Loucy (cell line): Measurements from ENCODE around the gene HS6ST2.

Experiments used
- H2AFZ ChIP-seq: fragments of 200-600 bp; sonication (generic); 2 replicates; pipeline ENCODE4 v1.6.0; 2016; ENCODE audit warnings: antibody characterized with exemption, mild to moderate bottlenecking, low read length, moderate library complexity
- H3F3A ChIP-seq: fragments of 200-600 bp; 2 replicates; pipeline ENCODE4 v1.6.0; 2016; ENCODE audit warnings: antibody characterized with exemption, low read depth, mild to moderate bottlenecking
- H3K27me3 ChIP-seq: fragments of 200-600 bp; sonication (generic); 2 replicates; pipeline ENCODE4 v1.6.1; 2014; ENCODE audit warnings: low read length, mild to moderate bottlenecking; ENCODE audit not compliant: insufficient read depth, poor library complexity, severe bottlenecking
- H3K36me3 ChIP-seq: fragments of 200-600 bp; sonication (generic); 2 replicates; pipeline ENCODE4 v1.6.1; 2016; ENCODE audit warnings: low read length; ENCODE audit not compliant: insufficient read depth
- H3K4me1 ChIP-seq: fragments of 200-600 bp; sonication (generic); 2 replicates; pipeline ENCODE4 v1.5.1; 2014; ENCODE audit warnings: low read length, mild to moderate bottlenecking; ENCODE audit not compliant: insufficient read depth, poor library complexity, severe bottlenecking
- H3K4me2 ChIP-seq: fragments of 200-600 bp; sonication (generic); 2 replicates; pipeline ENCODE4 v1.6.0; 2014; ENCODE audit warnings: antibody characterized with exemption, low read length, low read depth, mild to moderate bottlenecking; ENCODE audit not compliant: poor library complexity, severe bottlenecking
- H3K4me3 ChIP-seq: fragments of 200-600 bp; sonication (generic); 2 replicates; pipeline ENCODE4 v1.5.1; 2014; ENCODE audit warnings: low read length, mild to moderate bottlenecking, mixed read lengths; ENCODE audit not compliant: poor library complexity, severe bottlenecking
- H3K79me2 ChIP-seq: fragments of 200-600 bp; sonication (generic); 2 replicates; pipeline ENCODE4 v1.6.1; 2014; ENCODE audit warnings: low read length; ENCODE audit not compliant: insufficient read depth
- H3K9ac ChIP-seq: fragments of 200-600 bp; sonication (generic); 2 replicates; pipeline ENCODE4 v1.6.0; 2014; ENCODE audit warnings: mild to moderate bottlenecking, low read depth, low read length, moderate library complexity; ENCODE audit not compliant: poor library complexity, severe bottlenecking
- H3K9me2 ChIP-seq: fragments of 200-600 bp; sonication (generic); replicated peaks from 2 replicates; pipeline ENCODE4 v1.6.1; 2016; ENCODE audit warnings: low read depth, low read length, mixed read lengths
- H3K9me3 ChIP-seq: fragments of 200-600 bp; sonication (generic); 2 replicates; pipeline ENCODE4 v1.6.1; 2014; ENCODE audit warnings: mild to moderate bottlenecking, antibody characterized with exemption, low read length, low read depth; ENCODE audit not compliant: insufficient read depth
- H4K20me1 ChIP-seq: fragments of 200-600 bp; sonication (generic); 2 replicates; pipeline ENCODE4 v1.6.0; 2014; ENCODE audit warnings: antibody characterized with exemption, low read length, mild to moderate bottlenecking; ENCODE audit not compliant: insufficient read depth, poor library complexity, severe bottlenecking
- EZH2phosphoT487 ChIP-seq: fragments of 200-600 bp; IDR thresholded peaks from 2 replicates; pipeline ENCODE4 v1.6.1; 2018; ENCODE audit warnings: antibody characterized with exemption, mild to moderate bottlenecking, moderate library complexity, borderline replicate concordance
- TF ChIP-seq, protein P1 (sequence below): fragments of 200-600 bp; sonication (generic); conservative IDR thresholded peaks from 2 replicates; pipeline ENCODE4 v1.5.1; 2014; ENCODE audit warnings: mild to moderate bottlenecking, antibody characterized with exemption, low read length

HS6ST2 gene

DNA sequence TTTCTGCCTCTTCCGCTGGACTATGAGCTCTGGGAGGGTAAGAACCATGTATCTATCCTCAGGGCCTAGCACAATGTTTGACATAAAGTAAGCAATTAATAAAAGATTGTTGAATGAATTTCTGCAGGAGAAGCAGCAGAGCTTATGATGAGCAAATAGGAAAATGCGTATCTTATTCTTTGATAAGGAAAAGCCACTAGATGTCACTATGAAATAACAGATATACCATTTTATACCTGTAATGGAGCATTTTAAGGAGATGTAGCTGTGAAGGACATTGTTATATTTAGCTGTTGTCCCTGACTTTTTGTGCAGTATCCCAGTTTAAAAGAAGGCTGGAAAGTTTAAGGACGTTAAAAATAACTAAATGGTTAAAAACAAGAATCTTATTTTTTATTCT is 322.3 kb downstream of the HS6ST2 start:
- Histone ChIP-seq H2AFZ (no peak overlapping the region), H3K27me3 (no peaks in the 10 kb centered on the region), H3K36me3 (no peaks in the 10 kb centered on the region), H3K4me1 (no peaks in the 10 kb centered on the region), H3F3A (no peaks in the 10 kb centered on the region), H3K4me3 (no peak overlapping the region), H3K9ac (no peak overlapping the region), H3K4me2 (no peak overlapping the region), H3K79me2 (no peaks in the 10 kb centered on the region), H4K20me1 (no peaks in the 10 kb centered on the region), H3K9me2 (no peaks in the 10 kb centered on the region), H3K9me3 (no peaks in the 10 kb centered on the region)
- TF ChIP-seq, protein P1, sequence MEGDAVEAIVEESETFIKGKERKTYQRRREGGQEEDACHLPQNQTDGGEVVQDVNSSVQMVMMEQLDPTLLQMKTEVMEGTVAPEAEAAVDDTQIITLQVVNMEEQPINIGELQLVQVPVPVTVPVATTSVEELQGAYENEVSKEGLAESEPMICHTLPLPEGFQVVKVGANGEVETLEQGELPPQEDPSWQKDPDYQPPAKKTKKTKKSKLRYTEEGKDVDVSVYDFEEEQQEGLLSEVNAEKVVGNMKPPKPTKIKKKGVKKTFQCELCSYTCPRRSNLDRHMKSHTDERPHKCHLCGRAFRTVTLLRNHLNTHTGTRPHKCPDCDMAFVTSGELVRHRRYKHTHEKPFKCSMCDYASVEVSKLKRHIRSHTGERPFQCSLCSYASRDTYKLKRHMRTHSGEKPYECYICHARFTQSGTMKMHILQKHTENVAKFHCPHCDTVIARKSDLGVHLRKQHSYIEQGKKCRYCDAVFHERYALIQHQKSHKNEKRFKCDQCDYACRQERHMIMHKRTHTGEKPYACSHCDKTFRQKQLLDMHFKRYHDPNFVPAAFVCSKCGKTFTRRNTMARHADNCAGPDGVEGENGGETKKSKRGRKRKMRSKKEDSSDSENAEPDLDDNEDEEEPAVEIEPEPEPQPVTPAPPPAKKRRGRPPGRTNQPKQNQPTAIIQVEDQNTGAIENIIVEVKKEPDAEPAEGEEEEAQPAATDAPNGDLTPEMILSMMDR, result peak; percentile 41
- TF ChIP-seq EZH2phosphoT487, result no peak

DNA sequence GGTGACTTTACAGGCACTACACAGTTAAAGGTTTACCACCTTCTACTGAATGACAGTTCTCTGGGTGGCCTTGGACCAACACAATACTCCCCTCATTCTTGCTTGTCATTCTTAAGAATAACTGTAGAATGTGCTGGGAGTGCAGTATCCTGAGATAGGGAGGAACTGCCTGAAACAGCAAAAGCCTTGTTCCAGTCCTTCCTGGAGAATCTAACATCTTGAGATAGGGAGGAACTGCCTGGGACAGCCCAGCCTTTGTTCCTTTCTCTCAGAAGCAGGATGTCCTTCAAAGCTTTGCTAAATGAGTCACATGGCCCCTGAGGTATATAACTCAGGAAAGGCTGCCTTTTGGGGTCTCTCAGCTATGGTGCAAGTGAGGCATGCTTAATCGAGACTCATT is 323.9 kb downstream of the HS6ST2 start:
- no peaks in the 10 kb centered on the region for H3K9me3 ChIP-seq
- no peak overlapping the region for H3K4me2 ChIP-seq
- H4K20me1 ChIP-seq, result no peaks in the 10 kb centered on the region
- H3K27me3 ChIP-seq, result no peaks in the 10 kb centered on the region
- H3K9ac ChIP-seq, result no peak overlapping the region
- TF ChIP-seq, protein P1, result no peak
- no peak for TF ChIP-seq EZH2phosphoT487
- no peaks in the 10 kb centered on the region for H3K4me1 ChIP-seq
- H3K36me3 ChIP-seq, result no peaks in the 10 kb centered on the region
- H3F3A ChIP-seq, result no peaks in the 10 kb centered on the region
- no peaks in the 10 kb centered on the region for H3K79me2 ChIP-seq
- no peak overlapping the region for H2AFZ ChIP-seq
- H3K4me3 ChIP-seq, result no peak overlapping the region
- no peaks in the 10 kb centered on the region for H3K9me2 ChIP-seq

GRCh38 chrX:132631579-132632232 is 326.7 kb downstream of the HS6ST2 start:
- Histone ChIP-seq H3K4me1 (no peaks in the 10 kb centered on the region), H2AFZ (no peak overlapping the region), H3K27me3 (no peaks in the 10 kb centered on the region), H3K4me3 (no peak overlapping the region), H3K9ac (no peak overlapping the region), H4K20me1 (no peaks in the 10 kb centered on the region), H3K4me2 (no peak overlapping the region), H3K9me3 (no peaks in the 10 kb centered on the region), H3F3A (no peaks in the 10 kb centered on the region), H3K36me3 (no peaks in the 10 kb centered on the region), H3K9me2 (no peaks in the 10 kb centered on the region), H3K79me2 (no peaks in the 10 kb centered on the region)
- TF ChIP-seq, protein P1, result peak; percentile 58
- no peak for TF ChIP-seq EZH2phosphoT487
